T-helper 1 cell treated with Interleukin-12 subunit alpha and Interleukin-12 subunit beta and Interleukin-4 antibody, amounts not matched to agents 30 ng/mL and 1 ng/mL, for 36 hours (primary cell): Measurements from ENCODE around the gene FKBP5. TPM values are rescaled to one million over a fixed set of nuclear protein-coding genes. Genes with fewer than 3 reads are reported as not detected.
"Not testable (repeated sequence)": the region's sequence is repeated elsewhere in the genome, so short reads cannot be mapped to it uniquely, and the experiment has no call there.

ENCODE experiments used
- intact Hi-C: fragments of 100-400 bp; cut with micrococcal nuclease; formaldehyde crosslinking; loops from one replicate; pipeline ENCODE4 v1.15.1; 2024
- total RNA-seq: library from RNA; stranded (reverse); gene quantifications from 2 replicates; pipeline ENCODE4 v1.2.3, GENCODE V29; 2022

FKBP5 gene
- total RNA-seq, 1 donor from 2014 or later: 64.4 TPM

DNA sequence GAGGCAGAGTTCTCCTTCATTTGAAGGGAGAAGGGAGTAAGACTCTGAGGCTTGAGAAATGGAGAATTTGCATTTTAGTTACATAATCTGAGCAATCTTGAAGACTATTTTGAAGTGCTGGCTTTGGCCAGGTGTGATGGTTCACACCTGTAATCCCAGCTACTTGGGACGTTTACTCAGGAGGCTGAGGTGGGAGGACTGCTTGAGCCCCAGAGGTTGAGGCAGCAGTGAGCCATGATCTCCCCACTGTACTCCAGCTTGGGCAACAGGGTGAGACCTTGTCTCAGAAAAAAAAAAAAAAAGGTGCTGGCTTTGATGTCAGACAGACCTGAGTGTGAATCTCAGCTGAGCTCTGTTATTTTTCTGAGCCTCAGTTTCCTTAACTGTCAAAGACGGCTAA lies 35.8 kb upstream of the FKBP5 start:
- intact Hi-C loops: no loop called here

DNA sequence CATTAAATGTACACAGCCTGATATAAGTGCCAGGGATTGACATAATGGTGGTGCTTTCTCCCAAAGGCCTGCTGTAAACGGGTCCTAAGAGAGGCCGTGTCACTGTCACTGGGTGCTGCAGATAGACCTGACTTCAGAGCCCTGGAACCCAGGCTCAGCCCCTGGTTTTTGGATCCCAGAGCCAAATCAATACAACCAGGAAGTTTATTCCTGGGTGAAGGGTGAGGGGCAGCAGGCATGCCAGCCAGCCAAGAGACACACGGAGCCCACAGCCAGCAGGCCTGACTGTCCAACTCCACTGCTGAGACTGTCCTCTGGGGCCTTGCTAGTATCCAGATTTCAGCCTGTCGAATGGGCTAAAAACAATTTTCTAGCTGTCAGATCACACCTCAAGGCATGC lies 35.3 kb upstream of the FKBP5 start:
- intact Hi-C loops: no loop called here

DNA sequence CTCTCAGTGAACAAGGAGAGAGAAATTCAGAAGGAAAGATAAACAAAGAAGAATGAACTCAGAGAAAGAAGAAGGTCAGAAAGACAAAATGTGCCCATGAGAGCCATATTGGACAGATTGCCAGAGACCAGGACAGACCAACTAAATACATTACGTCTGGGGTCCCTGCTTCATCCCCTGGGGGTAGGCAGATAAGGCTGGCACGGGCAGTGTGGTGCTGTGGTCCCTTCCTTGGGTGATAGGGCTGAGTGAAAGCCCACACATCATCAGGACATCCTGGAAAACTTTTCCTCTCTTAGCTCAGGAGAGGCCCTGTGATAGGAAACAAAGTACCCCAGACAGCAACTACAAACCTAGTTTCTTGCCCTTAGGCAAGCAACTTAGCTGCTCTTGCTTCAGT lies 34.9 kb upstream of the FKBP5 start:
- intact Hi-C loops: no loop called here

DNA sequence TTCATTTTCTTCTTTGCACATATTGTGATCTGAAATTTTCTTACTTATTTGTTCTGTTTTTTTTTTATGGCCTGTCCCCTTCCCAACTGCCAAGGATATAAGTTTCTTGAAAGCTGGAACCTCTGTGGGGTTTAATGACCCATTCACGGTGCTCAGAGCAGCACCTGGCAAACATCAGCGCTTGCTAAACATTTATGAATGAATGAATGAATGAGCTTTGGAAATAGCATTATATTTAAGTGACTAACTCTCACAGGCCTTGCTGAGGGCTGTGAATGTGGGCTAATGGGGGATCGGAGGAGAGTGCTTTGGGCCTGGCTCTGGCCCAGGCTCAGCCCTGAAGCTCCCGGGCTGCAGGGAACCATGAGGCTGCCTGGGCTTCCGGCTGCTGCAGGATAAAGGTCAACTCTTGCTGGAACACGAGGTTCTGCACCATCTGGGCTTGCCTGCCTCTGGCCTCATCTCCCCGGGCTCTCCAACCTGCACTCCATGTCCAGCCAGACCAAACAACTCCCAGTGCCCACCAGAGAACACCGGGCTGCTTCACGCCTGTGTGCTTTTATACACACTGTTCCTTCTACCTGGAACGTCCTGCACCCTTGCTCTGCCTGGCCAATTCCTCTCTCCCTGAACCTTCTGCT lies 33.5 kb upstream of the FKBP5 start:
- intact Hi-C loops: no loop called here

DNA sequence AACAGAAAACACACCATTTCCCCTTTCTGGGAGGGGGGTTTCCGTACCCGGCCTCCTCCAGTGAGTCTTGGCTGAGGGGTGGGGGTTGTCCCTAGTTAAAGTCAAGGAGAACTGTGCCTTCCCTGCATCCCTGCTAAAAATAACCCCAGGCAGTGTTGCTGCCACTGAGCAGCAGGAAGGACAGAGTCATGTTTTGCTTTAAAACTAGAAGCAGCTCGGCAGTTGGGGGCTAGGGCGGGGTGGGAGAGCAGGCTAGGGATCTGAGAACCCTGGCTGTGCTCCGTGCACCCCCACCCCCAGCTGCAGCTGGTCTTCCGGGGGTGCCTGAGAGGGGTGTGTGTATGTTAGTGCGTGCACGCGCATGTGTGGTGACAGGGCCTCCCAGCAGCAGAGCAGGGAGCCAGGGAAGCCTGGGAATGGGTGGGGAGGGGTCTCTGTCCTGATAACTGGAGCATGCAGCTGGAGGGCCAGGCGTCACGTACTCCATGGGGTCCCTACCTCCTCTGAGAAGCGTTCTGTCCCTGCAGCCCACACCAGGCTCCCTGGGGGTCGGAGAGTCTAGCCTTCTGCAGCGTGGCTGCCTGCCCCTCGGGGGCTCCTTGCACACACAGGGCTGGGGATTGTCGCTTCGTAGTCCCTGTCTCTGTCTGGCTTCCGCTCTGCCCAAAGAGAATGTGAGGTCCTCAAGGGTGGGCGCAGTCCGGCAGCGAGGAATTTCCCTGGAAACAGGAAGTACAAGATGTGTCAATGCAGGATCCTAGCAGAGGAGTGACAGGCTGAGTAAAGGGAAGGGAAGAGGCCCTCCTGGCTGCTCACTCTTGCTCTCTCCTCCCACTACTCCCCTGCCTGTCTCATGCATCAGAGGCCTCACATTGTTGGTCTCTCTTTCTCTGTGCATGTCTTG lies 31.4 kb upstream of the FKBP5 start:
- intact Hi-C loops: loop anchor here (1.0 kb wide), 1 partner anchor 10 kb away; no protein-coding TSS in a partner anchor

DNA sequence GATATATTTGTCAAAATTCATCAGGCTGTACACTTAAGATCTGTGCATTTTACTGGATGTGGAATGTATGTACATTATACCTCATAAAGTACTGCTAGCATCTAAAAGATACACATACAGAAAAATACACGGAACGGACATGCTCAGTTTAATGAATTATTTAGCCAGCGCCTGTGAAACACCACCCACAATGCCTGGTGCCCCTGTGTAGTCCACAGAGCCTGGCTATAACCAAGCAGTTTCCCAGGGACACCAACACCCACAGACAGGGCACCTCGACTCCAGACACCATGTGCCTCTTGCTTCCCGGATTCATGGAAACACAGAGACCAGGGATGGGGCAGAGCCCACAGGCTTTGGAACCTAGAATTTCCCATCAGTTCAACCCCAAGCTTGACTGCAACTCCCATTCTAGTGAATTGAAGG lies 30.7 kb upstream of the FKBP5 start:
- intact Hi-C loops: loop anchor here (1.0 kb wide), 1 partner anchor 9 kb away; no protein-coding TSS in a partner anchor

DNA sequence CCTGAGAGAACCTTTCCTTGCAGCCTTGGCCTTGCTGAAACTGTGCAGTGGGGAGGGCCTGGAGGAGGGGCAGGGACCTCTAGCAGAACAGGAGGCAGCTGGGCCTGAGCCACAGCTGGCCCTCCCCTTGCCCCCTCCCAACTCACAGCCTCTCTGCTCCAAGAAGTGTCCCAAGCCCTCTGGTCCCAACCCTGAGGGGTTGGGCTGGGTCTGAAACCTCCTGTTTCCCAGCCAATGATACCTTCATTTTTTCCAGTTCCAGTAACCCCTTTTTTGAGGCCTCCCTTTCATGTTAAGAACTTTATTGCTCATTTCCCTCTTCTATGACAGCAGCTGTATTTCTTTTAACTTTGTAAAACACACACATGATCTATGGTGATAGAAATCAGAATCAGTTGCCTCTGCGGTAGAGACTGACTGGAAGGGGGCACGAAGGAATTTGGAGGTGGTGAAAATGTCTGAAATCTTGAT lies 30.2 kb upstream of the FKBP5 start:
- intact Hi-C loops: loop anchor here (1.0 kb wide), 2 partner anchors 7 to 9 kb away; no protein-coding TSS in a partner anchor

DNA sequence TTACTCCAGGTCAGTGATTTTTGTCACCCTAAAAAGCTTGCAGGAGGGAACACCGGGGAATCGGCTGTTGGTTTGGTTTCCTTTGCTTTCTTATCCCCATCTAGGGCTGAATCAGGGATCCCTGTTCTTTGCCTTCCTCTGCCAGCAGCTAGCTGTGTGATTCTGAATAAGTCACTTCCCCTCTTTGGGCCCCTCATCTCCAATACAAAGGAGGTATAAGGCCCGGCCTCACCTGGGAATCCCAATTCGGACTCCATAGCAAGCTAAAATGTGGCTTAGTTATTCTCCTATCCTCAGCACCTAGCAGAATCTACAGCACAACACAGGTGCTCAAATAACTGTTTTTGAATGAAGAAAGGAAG lies 29.6 kb upstream of the FKBP5 start:
- intact Hi-C loops: loop anchor here (1.0 kb wide), 1 partner anchor 8 kb away; no protein-coding TSS in a partner anchor

DNA sequence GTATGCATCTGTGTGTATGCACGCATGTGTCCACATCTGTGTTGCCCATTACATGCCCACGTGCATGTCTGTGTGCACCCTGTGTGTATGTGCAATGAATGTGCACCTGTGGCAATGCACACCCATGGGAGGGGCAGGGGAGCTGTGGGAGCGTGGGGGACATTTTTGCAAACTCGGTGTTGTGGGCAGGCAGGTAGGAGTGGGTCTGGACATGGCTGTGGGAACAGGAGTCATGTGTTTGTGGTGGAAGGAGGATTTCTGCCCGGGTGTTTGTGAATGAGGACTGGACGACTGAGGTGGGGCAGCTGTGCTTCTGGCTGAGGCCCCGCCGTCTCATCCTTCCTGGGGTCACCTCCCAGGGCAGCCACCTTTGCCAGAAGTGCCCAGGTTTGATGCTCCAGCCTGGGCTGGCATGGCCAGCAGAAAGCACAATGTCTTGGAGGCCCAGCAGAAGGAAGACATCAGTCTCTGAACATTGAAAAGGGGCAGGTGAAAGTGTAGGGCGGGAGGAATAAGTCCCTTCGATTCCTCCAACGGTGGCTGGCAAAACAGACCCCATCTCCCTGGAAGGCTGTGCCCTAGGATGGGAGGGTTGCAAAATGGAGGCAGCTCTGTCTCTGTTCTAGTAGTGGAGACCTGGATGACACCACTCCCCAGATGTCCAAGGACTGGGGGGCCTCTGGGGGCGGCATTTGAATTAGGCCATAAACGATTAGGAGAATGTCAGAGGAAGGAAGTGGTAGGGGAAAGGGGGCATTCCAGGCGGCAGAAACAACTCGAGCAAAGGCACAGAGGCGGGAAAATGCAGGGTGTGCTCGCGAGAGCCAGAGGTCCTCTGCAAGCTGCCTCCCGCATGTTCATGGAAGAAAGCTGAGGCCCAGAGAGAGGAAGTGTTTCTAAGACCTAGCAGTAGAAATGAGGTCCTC lies 29.0 kb upstream of the FKBP5 start:
- intact Hi-C loops: loop anchor here (1.0 kb wide), 1 partner anchor 9 kb away; no protein-coding TSS in a partner anchor

DNA sequence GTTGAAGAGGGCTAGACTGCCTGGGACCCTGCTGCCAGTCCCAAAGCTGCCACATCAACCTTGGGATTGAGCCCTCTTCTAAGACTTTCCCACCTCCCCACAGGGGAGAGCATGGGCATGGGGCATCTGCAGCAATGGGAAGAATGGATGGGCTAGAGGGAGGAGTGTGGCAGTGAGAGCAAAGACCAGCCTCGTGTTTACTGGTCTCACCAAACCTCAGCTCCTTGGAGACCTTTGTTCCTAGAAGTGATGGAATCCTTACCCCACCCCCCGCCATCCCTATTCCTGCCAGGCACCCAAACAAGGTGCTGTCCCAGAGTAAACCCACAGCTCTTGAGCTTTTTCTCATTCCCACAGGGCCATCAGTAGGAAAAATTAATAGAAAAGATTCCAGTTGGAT lies 28.1 kb upstream of the FKBP5 start:
- intact Hi-C loops: no loop called here

DNA sequence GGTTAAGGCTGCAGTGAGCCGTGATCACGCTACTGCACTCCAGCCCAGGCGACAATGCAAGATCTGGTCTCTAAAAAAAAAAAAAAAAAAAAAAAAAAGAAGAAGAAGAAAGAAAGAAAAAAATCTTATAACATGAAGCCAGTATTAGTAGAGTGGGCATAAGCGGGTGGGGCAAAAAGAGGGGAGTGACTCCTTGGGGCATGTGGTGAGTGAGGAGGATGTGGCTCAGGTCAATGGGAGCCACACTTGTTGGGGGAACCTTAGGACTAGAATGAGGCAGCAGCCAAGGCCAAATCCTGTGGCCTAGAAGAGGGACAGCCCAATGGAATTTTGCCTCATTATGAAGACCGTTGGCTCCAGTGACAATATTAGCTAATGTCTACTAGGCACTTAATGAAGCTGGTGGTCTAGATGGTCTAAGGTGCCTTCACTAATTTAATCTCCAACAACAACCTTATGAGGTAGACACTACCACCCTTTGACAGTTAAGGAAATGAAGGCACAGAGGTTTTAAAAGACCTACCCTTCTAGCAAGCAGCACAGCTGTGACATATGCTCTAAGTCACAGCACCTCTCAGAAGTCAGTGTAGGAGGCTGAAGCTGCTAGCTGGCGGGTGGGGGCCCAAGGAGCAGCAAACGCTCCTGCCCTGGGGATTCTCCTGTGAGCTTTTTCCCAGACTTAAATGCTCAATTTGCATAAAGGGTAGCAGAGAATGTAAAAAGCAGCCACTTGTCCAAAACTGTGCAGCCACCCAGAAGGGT lies 24.5 kb upstream of the FKBP5 start:
- intact Hi-C loops: no loop called here

DNA sequence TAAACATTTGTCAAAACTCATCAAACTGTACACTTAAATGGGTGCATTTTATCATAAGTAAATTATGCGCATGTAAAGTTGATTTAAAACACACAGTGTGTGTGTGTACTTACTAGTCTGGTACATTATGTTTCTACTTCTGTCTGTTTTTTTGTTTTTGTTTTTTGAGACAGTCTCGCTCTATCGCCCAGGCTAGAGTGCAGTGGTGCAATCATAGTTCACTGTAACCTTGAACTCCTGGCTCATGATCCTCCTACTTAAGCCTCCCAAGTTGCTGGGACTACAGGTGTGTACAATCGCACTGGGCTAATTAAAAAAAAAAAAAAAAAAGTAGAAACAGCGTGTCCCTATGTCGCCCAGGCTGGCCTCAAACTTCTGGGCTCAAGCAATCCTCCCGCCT lies 23.0 kb upstream of the FKBP5 start:
- intact Hi-C loops: loop anchor here (2.0 kb wide), 1 partner anchor 15 kb away; no protein-coding TSS in a partner anchor

DNA sequence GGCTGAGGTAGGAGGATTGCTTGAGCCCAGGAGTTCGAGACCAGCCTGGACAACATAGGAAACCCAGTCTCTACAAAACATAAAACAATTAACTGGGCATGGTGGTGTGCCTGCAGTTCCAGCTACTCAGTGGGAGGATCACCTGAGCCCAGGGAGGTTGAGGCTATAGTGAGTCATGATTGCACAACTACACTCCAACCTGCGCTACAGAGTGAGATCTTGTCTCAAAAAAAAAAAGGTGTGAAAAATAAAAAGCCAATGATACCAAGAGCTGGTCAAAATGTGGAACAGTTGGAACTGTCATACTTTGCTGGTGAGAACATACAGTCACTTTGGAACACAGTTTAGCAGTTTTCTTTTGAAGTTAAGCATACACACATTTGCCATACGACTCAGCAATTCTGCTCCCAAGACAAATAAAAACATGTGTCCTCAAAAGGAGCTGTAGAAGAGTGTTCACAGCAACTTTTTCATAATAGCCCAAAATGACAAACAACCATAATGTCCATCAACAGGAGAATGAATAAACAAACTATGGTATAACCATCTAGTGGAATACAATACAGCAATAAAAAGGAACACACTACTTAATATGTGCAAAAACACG lies 21.6 kb upstream of the FKBP5 start:
- intact Hi-C loops: loop anchor here (1.0 to 2.0 kb wide), 4 partner anchors 9 to 22 kb away; partner anchors contain the start of gene FKBP5

DNA sequence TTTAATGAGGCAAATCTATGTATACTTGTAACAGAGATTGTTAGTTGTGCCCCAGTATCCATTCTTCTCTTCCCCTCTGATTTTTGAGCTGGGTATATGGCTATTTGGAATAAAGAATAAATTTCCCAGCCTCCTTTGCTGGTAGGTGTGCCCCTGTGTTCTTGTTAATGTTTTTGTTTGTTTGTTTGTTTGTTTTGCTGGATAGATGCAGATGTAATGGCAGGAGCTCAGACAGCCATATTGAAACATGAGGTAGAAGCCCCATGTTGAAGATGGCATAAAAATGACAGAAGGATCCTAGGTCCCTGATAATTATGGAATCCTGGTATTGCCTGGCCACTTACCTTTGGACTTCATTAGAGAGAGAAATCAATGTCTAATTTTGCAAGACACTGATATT lies 19.9 kb upstream of the FKBP5 start:
- intact Hi-C loops: no loop called here

DNA sequence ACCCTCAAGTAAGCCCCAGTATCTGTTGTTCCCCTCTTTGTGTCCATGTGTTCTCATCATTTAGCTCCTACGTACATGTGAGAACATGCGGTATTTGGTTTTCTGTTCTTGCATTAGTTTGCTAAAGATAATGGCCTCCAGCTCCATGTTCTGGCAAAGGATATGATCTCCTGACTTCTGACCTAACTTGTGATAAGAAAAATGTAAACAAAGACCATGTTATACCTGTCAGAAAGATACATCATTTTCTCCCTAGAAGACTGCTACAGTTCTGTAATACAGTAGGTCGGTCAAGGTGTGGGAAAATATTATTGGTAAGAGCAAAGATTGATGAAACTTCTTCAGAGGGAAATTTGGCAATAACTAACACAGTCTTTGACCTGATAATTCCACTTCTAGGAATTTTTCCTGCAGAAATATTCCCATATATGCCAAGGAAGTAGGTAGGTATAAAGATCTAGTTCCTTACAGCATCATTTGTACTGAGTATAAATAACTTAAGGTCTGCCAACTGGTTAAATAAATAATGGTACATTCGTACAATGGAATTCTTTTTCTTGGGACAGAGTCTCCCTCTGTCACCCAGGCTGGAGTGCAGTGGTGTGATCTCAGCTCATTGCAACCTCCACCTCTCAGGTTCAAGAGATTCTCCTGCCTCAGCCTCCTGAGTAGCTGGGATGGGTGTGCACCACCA lies 19.1 kb upstream of the FKBP5 start:
- intact Hi-C loops: no loop called here

DNA sequence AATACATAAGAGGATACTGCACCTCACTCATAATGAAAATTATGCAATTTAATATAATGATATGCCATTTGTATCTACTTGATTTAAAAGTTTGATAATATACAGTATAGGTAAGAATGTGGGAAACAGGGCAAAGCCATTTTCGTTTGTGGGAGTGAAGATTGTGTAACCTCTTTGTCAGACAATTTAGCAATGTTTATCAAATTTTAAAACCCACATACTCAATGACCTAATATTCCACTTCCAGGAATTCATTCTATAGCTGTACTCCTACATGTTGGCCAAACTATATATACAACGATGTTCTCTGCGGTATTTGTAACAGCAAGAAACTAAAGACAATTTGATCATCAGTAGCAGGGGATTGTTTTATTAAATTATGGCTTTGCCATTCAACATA lies 17.8 kb upstream of the FKBP5 start:
- intact Hi-C loops: no loop called here

DNA sequence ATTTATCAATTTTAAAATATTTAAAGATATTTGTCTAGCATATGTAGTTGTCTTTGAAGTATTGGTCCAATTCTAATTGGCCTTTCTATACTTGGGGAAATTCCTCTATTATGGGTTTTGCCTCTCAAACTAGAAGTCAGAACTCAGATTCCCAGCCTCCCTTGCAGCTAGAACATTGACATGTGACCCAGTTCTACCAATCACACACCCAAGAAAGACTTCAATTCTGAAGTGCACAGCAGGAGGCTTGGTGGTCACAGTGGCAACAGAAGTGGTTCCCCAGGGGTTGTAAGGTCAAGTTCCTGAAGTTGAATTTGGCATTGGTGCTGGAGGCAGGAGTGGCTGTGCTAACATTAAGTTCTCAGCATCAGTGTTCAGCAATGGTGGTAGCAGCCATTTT lies 14.8 kb upstream of the FKBP5 start:
- intact Hi-C loops: no loop called here

DNA sequence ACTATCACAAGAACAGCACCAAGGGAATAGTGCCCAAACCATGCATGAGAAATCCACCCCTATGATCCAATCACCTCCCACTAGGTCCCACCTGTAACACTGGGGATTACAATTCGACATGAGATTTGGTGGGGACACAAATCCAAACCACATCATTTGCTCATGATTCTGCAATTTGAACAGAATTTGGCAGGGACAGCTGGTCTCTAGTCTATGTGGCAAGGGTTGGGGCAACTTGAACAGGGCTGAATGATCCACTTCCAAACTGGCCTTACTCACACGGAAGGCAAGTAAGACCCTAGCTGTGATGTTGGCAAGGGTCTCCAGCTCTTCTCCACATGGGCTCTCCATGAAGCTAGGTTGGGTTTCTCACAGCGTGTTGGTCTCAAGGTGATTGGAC lies 10.1 kb upstream of the FKBP5 start:
- intact Hi-C loops: no loop called here

DNA sequence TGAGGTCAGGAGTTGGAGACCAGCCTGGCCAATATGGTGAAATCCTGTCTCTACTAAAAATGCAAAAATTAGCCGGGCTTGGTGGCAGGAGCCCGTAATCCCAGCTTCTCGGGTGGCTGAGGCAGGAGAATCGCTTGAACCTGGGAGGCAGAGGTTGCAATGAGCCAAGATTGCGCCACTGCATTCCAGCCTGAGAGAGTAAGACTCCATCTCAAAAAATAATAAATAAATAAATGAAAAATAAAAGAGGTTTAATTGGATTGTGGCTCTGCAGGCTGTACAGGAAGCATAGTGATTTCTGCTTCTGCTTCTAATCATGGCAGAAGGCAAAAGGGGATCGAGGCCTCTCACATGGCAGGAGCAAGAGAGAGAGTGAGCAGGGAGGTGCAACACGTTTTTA lies 9.7 kb upstream of the FKBP5 start:
- intact Hi-C loops: not testable (repeated sequence)
